GM12878 (cell line): ENCODE data around the gene CENPH. TPM values are rescaled to one million over a fixed set of nuclear protein-coding genes. Genes with fewer than 3 reads are reported as not detected.

Experiments
- GABPA ChIP-seq: IDR thresholded peaks from 2 replicates; pipeline ENCODE4 v1.6.1; 2014; ENCODE audit warnings: antibody characterized with exemption, low read depth, mild to moderate bottlenecking, inconsistent platforms
- MEF2B ChIP-seq: fragments of 450-650 bp; IDR thresholded peaks from 2 replicates; pipeline ENCODE4 v1.6.1; 2018; ENCODE audit warnings: mild to moderate bottlenecking, moderate library complexity; ENCODE audit not compliant: partially characterized antibody, poor library complexity, severe bottlenecking
- polyA plus RNA-seq, 11 experiments: library from polyadenylated mRNA; depleted of rRNA in 4 of 11; unstranded in 6 of 11; stranded (reverse) in 5 of 11; fragments of >200 nt; fragmentation: Nextera tagmentation in 4 of 11; fragmentation: Illumina TruSeq in 1 of 11; extraction: Ambion mirVana in 4 of 11; extraction: Trizol in 1 of 11; gene quantifications; 1 replicate in 1 of 11; 2 replicates in 10 of 11; pipeline versions ENCODE4 v1.2.1 to v1.2.3, GENCODE V29; 2011 to 2016; ENCODE audit warnings: inconsistent platforms in 2 of 11, missing spikeins in 2 of 11, low read depth in 1 of 11
- total RNA-seq, 4 experiments: library from RNA; depleted of rRNA in 3 of 4; stranded (reverse); fragments of >200 nt in 3 of 4; fragmentation: Illumina TruSeq in 1 of 4; extraction: Trizol in 1 of 4; gene quantifications; 2 replicates each; pipeline versions ENCODE4 v1.2.1 to v1.2.3, GENCODE V29; 2013 to 2021
- TF ChIP-seq, protein P1 (sequence below): IDR thresholded peaks from 2 replicates; pipeline ENCODE4 v1.6.1; 2012; ENCODE audit warnings: mild to moderate bottlenecking, low read depth, low read length
- TF ChIP-seq, protein P2 (sequence below): fragments of 450-650 bp; formaldehyde crosslinking; IDR thresholded peaks from 2 replicates; pipeline ENCODE4 v1.4.0; 2022; ENCODE audit warnings: mild to moderate bottlenecking, moderate library complexity

CENPH gene
- total and polyA plus RNA-seq, 10 of the 15 experiments (the other 5 are each of a cell fraction or from before 2014, with no cell fraction given), result 7.3 to 65.6 (median 45.9) TPM

DNA sequence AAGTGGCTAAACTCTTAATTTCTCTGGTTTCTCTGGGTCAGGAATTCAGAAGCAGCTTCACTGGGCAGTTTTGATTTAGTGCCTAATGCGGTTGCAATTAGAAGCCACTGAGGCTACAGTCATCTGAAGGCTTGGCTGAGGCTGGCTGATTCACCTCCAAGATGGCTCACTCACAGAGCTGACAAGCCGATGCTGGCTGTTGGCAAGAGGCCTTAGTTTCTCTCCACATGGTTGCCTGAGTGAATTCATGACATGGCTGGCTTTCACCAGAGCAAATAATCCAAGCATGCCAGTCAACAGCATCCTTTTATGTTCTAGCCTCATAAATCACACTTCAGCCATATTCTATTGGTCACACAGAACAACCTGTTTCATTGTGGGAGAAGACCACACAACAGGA, 42.5 kb downstream of the CENPH start (continued):
- TF ChIP-seq, protein P1, sequence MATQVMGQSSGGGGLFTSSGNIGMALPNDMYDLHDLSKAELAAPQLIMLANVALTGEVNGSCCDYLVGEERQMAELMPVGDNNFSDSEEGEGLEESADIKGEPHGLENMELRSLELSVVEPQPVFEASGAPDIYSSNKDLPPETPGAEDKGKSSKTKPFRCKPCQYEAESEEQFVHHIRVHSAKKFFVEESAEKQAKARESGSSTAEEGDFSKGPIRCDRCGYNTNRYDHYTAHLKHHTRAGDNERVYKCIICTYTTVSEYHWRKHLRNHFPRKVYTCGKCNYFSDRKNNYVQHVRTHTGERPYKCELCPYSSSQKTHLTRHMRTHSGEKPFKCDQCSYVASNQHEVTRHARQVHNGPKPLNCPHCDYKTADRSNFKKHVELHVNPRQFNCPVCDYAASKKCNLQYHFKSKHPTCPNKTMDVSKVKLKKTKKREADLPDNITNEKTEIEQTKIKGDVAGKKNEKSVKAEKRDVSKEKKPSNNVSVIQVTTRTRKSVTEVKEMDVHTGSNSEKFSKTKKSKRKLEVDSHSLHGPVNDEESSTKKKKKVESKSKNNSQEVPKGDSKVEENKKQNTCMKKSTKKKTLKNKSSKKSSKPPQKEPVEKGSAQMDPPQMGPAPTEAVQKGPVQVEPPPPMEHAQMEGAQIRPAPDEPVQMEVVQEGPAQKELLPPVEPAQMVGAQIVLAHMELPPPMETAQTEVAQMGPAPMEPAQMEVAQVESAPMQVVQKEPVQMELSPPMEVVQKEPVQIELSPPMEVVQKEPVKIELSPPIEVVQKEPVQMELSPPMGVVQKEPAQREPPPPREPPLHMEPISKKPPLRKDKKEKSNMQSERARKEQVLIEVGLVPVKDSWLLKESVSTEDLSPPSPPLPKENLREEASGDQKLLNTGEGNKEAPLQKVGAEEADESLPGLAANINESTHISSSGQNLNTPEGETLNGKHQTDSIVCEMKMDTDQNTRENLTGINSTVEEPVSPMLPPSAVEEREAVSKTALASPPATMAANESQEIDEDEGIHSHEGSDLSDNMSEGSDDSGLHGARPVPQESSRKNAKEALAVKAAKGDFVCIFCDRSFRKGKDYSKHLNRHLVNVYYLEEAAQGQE, result no peak
- TF ChIP-seq GABPA, result no peak
- TF ChIP-seq, protein P2, sequence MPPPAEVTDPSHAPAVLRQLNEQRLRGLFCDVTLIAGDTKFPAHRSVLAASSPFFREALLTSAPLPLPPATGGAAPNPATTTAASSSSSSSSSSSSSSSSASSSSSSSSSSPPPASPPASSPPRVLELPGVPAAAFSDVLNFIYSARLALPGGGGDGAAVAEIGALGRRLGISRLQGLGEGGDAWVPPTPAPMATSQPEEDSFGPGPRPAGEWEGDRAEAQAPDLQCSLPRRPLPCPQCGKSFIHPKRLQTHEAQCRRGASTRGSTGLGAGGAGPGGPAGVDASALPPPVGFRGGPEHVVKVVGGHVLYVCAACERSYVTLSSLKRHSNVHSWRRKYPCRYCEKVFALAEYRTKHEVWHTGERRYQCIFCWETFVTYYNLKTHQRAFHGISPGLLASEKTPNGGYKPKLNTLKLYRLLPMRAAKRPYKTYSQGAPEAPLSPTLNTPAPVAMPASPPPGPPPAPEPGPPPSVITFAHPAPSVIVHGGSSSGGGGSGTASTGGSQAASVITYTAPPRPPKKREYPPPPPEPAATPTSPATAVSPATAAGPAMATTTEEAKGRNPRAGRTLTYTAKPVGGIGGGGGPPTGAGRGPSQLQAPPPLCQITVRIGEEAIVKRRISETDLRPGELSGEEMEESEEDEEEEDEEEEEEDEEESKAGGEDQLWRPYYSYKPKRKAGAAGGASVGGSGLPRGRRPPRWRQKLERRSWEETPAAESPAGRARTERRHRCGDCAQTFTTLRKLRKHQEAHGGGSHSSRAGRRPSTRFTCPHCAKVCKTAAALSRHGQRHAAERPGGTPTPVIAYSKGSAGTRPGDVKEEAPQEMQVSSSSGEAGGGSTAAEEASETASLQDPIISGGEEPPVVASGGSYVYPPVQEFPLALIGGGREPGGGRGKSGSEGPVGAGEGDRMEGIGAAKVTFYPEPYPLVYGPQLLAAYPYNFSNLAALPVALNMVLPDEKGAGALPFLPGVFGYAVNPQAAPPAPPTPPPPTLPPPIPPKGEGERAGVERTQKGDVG, result no peak
- TF ChIP-seq MEF2B, result no peak
